CD4-positive, alpha-beta T cell (primary cell): Measurements from ENCODE around the gene C3orf52. TPM values are rescaled to one million over a fixed set of nuclear protein-coding genes. Genes with fewer than 3 reads are reported as not detected.

ENCODE experiments used
- ATAC-seq: fragments of 200-7000 bp; cut with Tn5 transposase; one replicate; pipeline ENCODE4 v1.10.0; 2022; ENCODE audit warnings: mild to moderate bottlenecking; ENCODE audit not compliant: poor library complexity
- CTCF ChIA-PET: fragments of 350-600 bp; sonication (Branson Sonifier 250); formaldehyde crosslinking; loops from one replicate; lab custom pipeline; 2021; ENCODE audit warnings: antibody characterized with exemption, inconsistent platforms; lab: Charles Lee
- POLR2A ChIA-PET: fragments of 350-600 bp; sonication (Branson Sonifier 250); formaldehyde crosslinking; loops from one replicate; lab custom pipeline; 2021; ENCODE audit warnings: antibody characterized with exemption, inconsistent platforms; lab: Charles Lee
- DNase-seq, 14 experiments: peaks; one replicate each; pipeline ENCODE4 v3.0.0-alpha.2; 2013 to 2020; ENCODE audit warnings: mixed read lengths in 2 of 14
- H3K27ac ChIP-seq, 2 donors: one replicate each; pipeline versions ENCODE4 v1.5.1 to v1.7.0; 2013; ENCODE audit warnings: low read length in 2 of 2, low read depth in 1 of 2, mild to moderate bottlenecking in 1 of 2
- H3K27me3 ChIP-seq, 2 experiments: 1 replicate in 1 of 2; 2 replicates in 1 of 2; pipeline versions ENCODE4 v1.6.1 to v1.7.0; 2013; ENCODE audit warnings: low read length in 2 of 2, control low read depth in 1 of 2, mild to moderate bottlenecking in 1 of 2, moderate library complexity in 1 of 2; ENCODE audit not compliant: insufficient read depth in 2 of 2, control insufficient read depth in 1 of 2
- H3K36me3 ChIP-seq: one replicate; pipeline ENCODE4 v1.6.1; 2013; ENCODE audit warnings: low read length, control low read depth; ENCODE audit not compliant: insufficient read depth
- H3K4me1 ChIP-seq: one replicate; pipeline ENCODE4 v1.6.1; 2013; ENCODE audit warnings: low read length, control low read depth; ENCODE audit not compliant: insufficient read depth
- H3K4me3 ChIP-seq: one replicate; pipeline ENCODE4 v1.5.1; 2013; ENCODE audit warnings: mild to moderate bottlenecking, low read length, moderate library complexity
- H3K9me3 ChIP-seq, 2 experiments: 1 replicate in 1 of 2; 2 replicates in 1 of 2; pipeline versions ENCODE4 v1.6.1 to v1.7.0; 2013; ENCODE audit warnings: low read length in 2 of 2, mild to moderate bottlenecking in 2 of 2, control low read depth in 1 of 2, moderate library complexity in 1 of 2; ENCODE audit not compliant: control insufficient read depth in 1 of 2, insufficient read depth in 1 of 2
- H3K27ac Mint-ChIP-seq: one replicate; pipeline ENCODE4 v1.8.0; 2020; ENCODE audit warnings: mixed read lengths
- H3K27me3 Mint-ChIP-seq: one replicate; pipeline ENCODE4 v1.8.0; 2021; ENCODE audit warnings: mixed read lengths
- H3K36me3 Mint-ChIP-seq: one replicate; pipeline ENCODE4 v1.8.0; 2021; ENCODE audit warnings: low read depth, mixed read lengths
- H3K4me1 Mint-ChIP-seq: one replicate; pipeline ENCODE4 v1.8.0; 2021; ENCODE audit warnings: low read depth, mixed read lengths
- H3K4me3 Mint-ChIP-seq: one replicate; pipeline ENCODE4 v1.8.0; 2020; ENCODE audit warnings: mild to moderate bottlenecking, mixed read lengths
- H3K9me3 Mint-ChIP-seq: one replicate; pipeline ENCODE4 v1.8.0; 2020; ENCODE audit warnings: mixed read lengths
- intact Hi-C, 2 experiments: fragments of 100-400 bp; cut with DNase I in 1 of 2; cut with micrococcal nuclease in 1 of 2; formaldehyde crosslinking; loops; one replicate each; pipeline versions ENCODE4 v1.15.1 to v1.9.0; 2023 to 2025; cut with DNase I, micrococcal nuclease
- total RNA-seq, 174 experiments: library from RNA in 2 of 174; stranded (reverse) in 2 of 174; gene quantifications; one replicate each; pipeline ENCODE4 v1.2.3 and lab custom pipeline; 2021 to 2026
- TF ChIP-seq, protein P1 (sequence below): fragments of 200-600 bp; IDR thresholded peaks from one replicate; pipeline ENCODE4 v1.8.0; 2022; ENCODE audit warnings: antibody characterized with exemption, mild to moderate bottlenecking

The C3orf52 gene
- total RNA-seq, 2 experiments from 2014 or later, result 1.6 to 2.7 TPM

DNA sequence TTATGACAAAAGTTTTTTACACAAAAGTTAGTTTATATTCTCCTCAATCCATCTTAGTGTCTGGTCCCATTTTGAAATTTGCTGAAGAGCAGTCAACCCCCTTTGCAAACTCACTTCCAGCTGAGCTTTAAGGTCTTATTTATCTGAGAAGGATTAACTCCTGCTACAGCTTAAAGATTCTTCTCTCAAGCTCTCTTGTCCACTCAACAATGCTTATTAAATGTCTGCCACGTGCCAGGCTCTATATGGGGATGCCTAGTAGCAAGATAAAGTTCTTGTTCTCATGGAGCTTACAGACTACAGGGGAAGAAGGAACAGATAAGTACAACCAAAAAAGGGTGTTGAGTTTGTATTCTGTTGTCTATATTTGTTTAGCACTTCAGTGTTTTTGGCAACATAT is 33.0 kb upstream of the C3orf52 start:
- no peaks in the 10 kb centered on the region for H3K27me3 ChIP-seq
- H3K4me1 Mint-ChIP-seq, result no peaks in the 10 kb centered on the region
- no peak overlapping the region for H3K4me3 Mint-ChIP-seq
- H3K9me3 ChIP-seq, result no peaks in the 10 kb centered on the region
- no peaks in the 10 kb centered on the region for H3K9me3 Mint-ChIP-seq
- intact Hi-C loops, result no loop called here
- DNase-seq, result no peak
- H3K4me3 ChIP-seq, result no peak overlapping the region
- no peak for ATAC-seq
- POLR2A ChIA-PET, result interaction anchor here (1.2 to 1.6 kb wide), 2 partner anchors 19 to 32 kb away, joined by 3 read pairs; no protein-coding TSS in a partner anchor
- no peak overlapping the region for H3K27ac ChIP-seq
- H3K27me3 Mint-ChIP-seq, result peaks cover 4% of the 10 kb centered on the region
- no peaks in the 10 kb centered on the region for H3K36me3 ChIP-seq
- CTCF ChIA-PET, result no interaction called here
- H3K4me1 ChIP-seq, result no peaks in the 10 kb centered on the region
- no peak overlapping the region for H3K27ac Mint-ChIP-seq
- no peaks in the 10 kb centered on the region for H3K36me3 Mint-ChIP-seq
- TF ChIP-seq, protein P1, sequence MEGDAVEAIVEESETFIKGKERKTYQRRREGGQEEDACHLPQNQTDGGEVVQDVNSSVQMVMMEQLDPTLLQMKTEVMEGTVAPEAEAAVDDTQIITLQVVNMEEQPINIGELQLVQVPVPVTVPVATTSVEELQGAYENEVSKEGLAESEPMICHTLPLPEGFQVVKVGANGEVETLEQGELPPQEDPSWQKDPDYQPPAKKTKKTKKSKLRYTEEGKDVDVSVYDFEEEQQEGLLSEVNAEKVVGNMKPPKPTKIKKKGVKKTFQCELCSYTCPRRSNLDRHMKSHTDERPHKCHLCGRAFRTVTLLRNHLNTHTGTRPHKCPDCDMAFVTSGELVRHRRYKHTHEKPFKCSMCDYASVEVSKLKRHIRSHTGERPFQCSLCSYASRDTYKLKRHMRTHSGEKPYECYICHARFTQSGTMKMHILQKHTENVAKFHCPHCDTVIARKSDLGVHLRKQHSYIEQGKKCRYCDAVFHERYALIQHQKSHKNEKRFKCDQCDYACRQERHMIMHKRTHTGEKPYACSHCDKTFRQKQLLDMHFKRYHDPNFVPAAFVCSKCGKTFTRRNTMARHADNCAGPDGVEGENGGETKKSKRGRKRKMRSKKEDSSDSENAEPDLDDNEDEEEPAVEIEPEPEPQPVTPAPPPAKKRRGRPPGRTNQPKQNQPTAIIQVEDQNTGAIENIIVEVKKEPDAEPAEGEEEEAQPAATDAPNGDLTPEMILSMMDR, result no peak

DNA sequence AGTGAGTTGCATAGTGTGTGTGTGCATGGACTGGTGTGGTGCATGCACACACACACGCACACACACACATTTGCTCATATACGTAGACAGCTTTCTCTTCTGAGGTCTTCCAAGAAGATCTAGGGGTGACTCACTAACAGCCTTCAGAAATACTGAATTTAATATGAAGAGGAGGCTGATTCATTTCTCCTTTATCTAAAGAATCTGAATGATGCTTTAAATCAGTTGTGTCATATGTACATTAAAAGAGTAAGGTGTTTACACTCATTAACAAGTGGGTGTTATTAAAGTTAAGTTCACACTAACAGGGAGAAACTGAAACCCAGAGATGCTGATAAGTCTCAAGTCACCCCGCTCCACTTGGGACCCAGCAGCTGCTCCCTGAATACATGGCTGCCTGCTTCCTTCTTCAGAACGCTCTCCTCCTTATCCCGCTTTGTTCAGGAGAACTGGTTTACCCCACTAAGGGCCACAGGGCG is 29.7 kb upstream of the C3orf52 start:
- Histone ChIP-seq H3K27ac (no peak overlapping the region), H3K27me3 (no peaks in the 10 kb centered on the region), H3K4me3 (no peak overlapping the region), H3K36me3 (no peaks in the 10 kb centered on the region), H3K4me1 (no peaks in the 10 kb centered on the region), H3K9me3 (no peaks in the 10 kb centered on the region)
- POLR2A ChIA-PET, result interaction anchor here (1.5 kb wide), 1 partner anchor 15 kb away, joined by 5 read pairs; no protein-coding TSS in a partner anchor
- H3K9me3 Mint-ChIP-seq, result no peaks in the 10 kb centered on the region
- H3K27ac Mint-ChIP-seq, result no peak overlapping the region
- no peak overlapping the region for H3K4me3 Mint-ChIP-seq
- H3K4me1 Mint-ChIP-seq, result no peaks in the 10 kb centered on the region
- CTCF ChIA-PET, result no interaction called here
- H3K36me3 Mint-ChIP-seq, result no peaks in the 10 kb centered on the region
- TF ChIP-seq, protein P1, result no peak
- H3K27me3 Mint-ChIP-seq, result no peaks in the 10 kb centered on the region
- intact Hi-C loops, result no loop called here
- DNase-seq (no peak), ATAC-seq (no peak)

DNA sequence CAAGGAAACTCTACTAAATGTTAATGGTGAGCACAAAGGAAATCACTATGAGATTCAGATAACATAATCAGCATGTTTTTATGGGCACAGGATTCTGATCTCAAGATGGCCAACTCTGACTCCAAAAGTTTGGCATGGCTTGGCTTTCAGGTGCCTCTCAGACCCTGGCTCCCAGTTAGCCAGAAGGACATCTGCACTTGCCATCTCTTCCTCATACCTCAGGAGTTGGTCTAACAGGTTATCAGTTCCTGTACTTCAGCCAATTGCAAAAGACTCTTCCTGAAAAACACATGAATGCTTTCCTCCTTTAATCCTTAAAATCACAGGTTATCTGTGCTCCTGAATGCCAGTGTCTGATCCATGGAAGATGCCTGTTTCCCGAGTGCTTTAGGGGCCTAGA is 26.7 kb upstream of the C3orf52 start:
- no peaks in the 10 kb centered on the region for H3K27me3 ChIP-seq
- Mint-ChIP-seq H3K4me1 (no peaks in the 10 kb centered on the region), H3K27ac (no peak overlapping the region), H3K36me3 (no peaks in the 10 kb centered on the region), H3K27me3 (no peaks in the 10 kb centered on the region), H3K9me3 (no peaks in the 10 kb centered on the region), H3K4me3 (no peak overlapping the region)
- no peaks in the 10 kb centered on the region for H3K36me3 ChIP-seq
- ATAC-seq (no peak), DNase-seq (no peak)
- intact Hi-C loops, result no loop called here
- no peaks in the 10 kb centered on the region for H3K9me3 ChIP-seq
- no peak overlapping the region for H3K4me3 ChIP-seq
- ChIA-PET CTCF (no interaction called here), POLR2A (no interaction called here)
- H3K4me1 ChIP-seq, result no peaks in the 10 kb centered on the region
- H3K27ac ChIP-seq, result no peak overlapping the region
- TF ChIP-seq, protein P1, result no peak
